ENCODE measurements around the gene EMILIN2. TPM values are rescaled to one million over a fixed set of nuclear protein-coding genes. Genes with fewer than 3 reads are reported as not detected.

Gene EMILIN2
- total and polyA plus RNA-seq, 2 of the 8 experiments (the other 6 are each of a cell fraction or from before 2014, with no cell fraction given) = 6.0 to 7.5 TPM

GRCh38 chr18:2893056-2893455, 46.2 kb downstream of the EMILIN2 start:
- no peaks in the 10 kb centered on the region for H4K20me1 ChIP-seq (replicated peaks in 1 of 2; ENCODE audit: control insufficient read depth in 1 of 2, insufficient read depth in 2 of 2, low read length in 2 of 2)
- H4K91ac ChIP-seq (replicated peaks; ENCODE audit: insufficient read length, low read length) = no peak overlapping the region
- H2AK5ac ChIP-seq (ENCODE audit: low read depth, low read length) = no peak overlapping the region
- H3K4ac ChIP-seq (replicated peaks; ENCODE audit: insufficient read length, low read depth, low read length) = no peak overlapping the region
- 96% methylated on average over 4 of the region's 4 CpGs; no CpG with 5 or more reads in 1 of the 2 experiments for WGBS, 2 experiments (ENCODE audit: extremely low coverage in 1 of 2, insufficient coverage in 1 of 2, insufficient read length in 1 of 2, insufficient replicate concordance in 2 of 2, low coverage in 1 of 2, low lambda C conversion rate in 2 of 2, missing lambda C conversion rate in 1 of 2)
- no peaks in the 10 kb centered on the region for H3K36me3 ChIP-seq (ENCODE audit: control insufficient read depth in 2 of 4, insufficient read depth in 4 of 4, low read length in 3 of 4)
- TF ChIP-seq CBX8 (IDR thresholded peaks at IDR 0.05; ENCODE audit: borderline replicate concordance, low read depth, low read length) = no peak
- no peaks in the 10 kb centered on the region; a peak in 1 of 4 replicates for H3K9me3 ChIP-seq (ENCODE audit: insufficient read depth in 2 of 2, low read depth in 1 of 2, low read length in 1 of 2)
- H2BK20ac ChIP-seq (ENCODE audit: low read length) = no peak overlapping the region
- no peak overlapping the region for H3K56ac ChIP-seq (replicated peaks; ENCODE audit: insufficient read length, low read depth, low read length)
- no peaks in the 10 kb centered on the region for H3K79me1 ChIP-seq (ENCODE audit: low read depth, low read length)
- no peak overlapping the region for H2BK12ac ChIP-seq (ENCODE audit: low read depth, low read length)
- H3K27me3 ChIP-seq (replicated peaks in 1 of 4; ENCODE audit: control insufficient read depth in 3 of 4, extremely low read depth in 1 of 4, insufficient read depth in 3 of 4, low read length in 3 of 4) = no peaks in the 10 kb centered on the region
- CTCF ChIA-PET (ENCODE audit: partially characterized antibody) = interaction anchor here (0.6 to 0.9 kb wide), 3 partner anchors 19 to 99 kb away, joined by 3 to 5 read pairs (median 3); no protein-coding TSS in a partner anchor
- no peaks in the 10 kb centered on the region for H3K23me2 ChIP-seq (ENCODE audit: low read depth, low read length)
- H4K8ac ChIP-seq (ENCODE audit: extremely low read depth, insufficient read depth, low read length) = no peak overlapping the region
- H3K27ac ChIP-seq (ENCODE audit: low read depth, low read length) = no peak overlapping the region
- no peak overlapping the region for H2BK120ac ChIP-seq (replicated peaks; ENCODE audit: low read depth, low read length)
- H3K4me3 ChIP-seq (ENCODE audit: extremely low read depth in 1 of 4, insufficient read depth in 2 of 4, low read depth in 3 of 4, low read length in 4 of 4) = no peak overlapping the region
- peaks cover 0 to 5% (median 2%) of the 10 kb centered on the region in 4 experiments; a peak in 4 of 7 replicates for H3K4me1 ChIP-seq (replicated peaks in 1 of 4; ENCODE audit: control insufficient read depth in 3 of 4, insufficient read depth in 4 of 4, low read length in 3 of 4)
- H3K4me2 ChIP-seq (ENCODE audit: insufficient read depth in 1 of 2, low read depth in 2 of 2, low read length in 2 of 2) = no peak overlapping the region
- H2BK15ac ChIP-seq (ENCODE audit: low read length) = no peak overlapping the region
- no peak overlapping the region for H3K14ac ChIP-seq (ENCODE audit: insufficient read length)
- no peak overlapping the region for H3K18ac ChIP-seq (ENCODE audit: extremely low read depth, low read length)
- no peak overlapping the region for H3K23ac ChIP-seq (ENCODE audit: insufficient read length)
- no peak overlapping the region for H4K5ac ChIP-seq (ENCODE audit: insufficient read length, low read depth, low read length)
- FAIRE-seq = no peak
- H3K9ac ChIP-seq (replicated peaks in 1 of 4; ENCODE audit: extremely low read depth in 1 of 4, low read depth in 3 of 4, low read length in 3 of 4) = no peak overlapping the region
- DNase-seq (ENCODE audit: low read depth in 1 of 2, low spot score in 2 of 2) = no peak
- no peak overlapping the region for H2AFZ ChIP-seq (ENCODE audit: low read length)
- no peaks in the 10 kb centered on the region for H3K79me2 ChIP-seq (ENCODE audit: control insufficient read depth in 1 of 2, insufficient read depth in 2 of 2, low read length in 2 of 2)
- POLR2A ChIA-PET (ENCODE audit: partially characterized antibody) = interaction anchor here (0.5 to 1.7 kb wide), 4 partner anchors 9 to 355 kb away, joined by 3 to 5 read pairs (median 3); partner anchors contain the start of gene MYL12A
- H2BK5ac ChIP-seq (ENCODE audit: low read depth, low read length) = no peak overlapping the region
